ENCODE measurements around the gene SLC2A6.

Gene SLC2A6

GRCh38 chr9:133495327-133496293 lies 16.7 kb upstream of the SLC2A6 start:
- DNase-seq, result no peak

- no peak for DNase-seq
These were observed 15.9 kb upstream of the SLC2A6 start for GRCh38 chr9:133494636-133495326.

GRCh38 chr9:133493845-133494540 lies 15.1 kb upstream of the SLC2A6 start:
- no peak for DNase-seq

- DNase-seq, result no peak
These were observed 14.5 kb upstream of the SLC2A6 start for GRCh38 chr9:133493428-133493827.

GRCh38 chr9:133492061-133493021 lies 13.4 kb upstream of the SLC2A6 start:
- DNase-seq, result no peak

GRCh38 chr9:133491656-133491925 lies 12.7 kb upstream of the SLC2A6 start:
- DNase-seq, result no peak

GRCh38 chr9:133490865-133491655 lies 12.2 kb upstream of the SLC2A6 start:
- DNase-seq, result no peak

- no peak for DNase-seq
These were observed 11.3 kb upstream of the SLC2A6 start for GRCh38 chr9:133490201-133490681.

GRCh38 chr9:133489253-133490190 lies 10.6 kb upstream of the SLC2A6 start:
- no peak for DNase-seq

GRCh38 chr9:133488686-133489252 lies 9.9 kb upstream of the SLC2A6 start:
- no peak for DNase-seq

GRCh38 chr9:133487331-133487725 lies 8.4 kb upstream of the SLC2A6 start:
- DNase-seq, result no peak

- no peak for DNase-seq
These were observed 6.8 kb upstream of the SLC2A6 start for GRCh38 chr9:133485531-133486260.

GRCh38 chr9:133484671-133485437 lies 6.0 kb upstream of the SLC2A6 start:
- DNase-seq, result no peak

- no peak for DNase-seq
These were observed 4.7 kb upstream of the SLC2A6 start for GRCh38 chr9:133483611-133484010.

- DNase-seq, result no peak
These were observed 678 bp downstream of the SLC2A6 start for GRCh38 chr9:133477992-133478850.

- DNase-seq, result no peak
These were observed 1.4 kb downstream of the SLC2A6 start for GRCh38 chr9:133477461-133477860.

- no peak for DNase-seq
These were observed 2.0 kb downstream of the SLC2A6 start for GRCh38 chr9:133476941-133477340.

All from NCI-H187 (cell line).